Loucy (cell line): ENCODE data around the gene PIP5K1C.

Experiments
- EZH2phosphoT487 ChIP-seq: fragments of 200-600 bp; IDR thresholded peaks from 2 replicates; pipeline ENCODE4 v1.6.1; 2018; ENCODE audit warnings: antibody characterized with exemption, mild to moderate bottlenecking, moderate library complexity, borderline replicate concordance
- TF ChIP-seq, protein P1 (sequence below): fragments of 200-600 bp; sonication (generic); conservative IDR thresholded peaks from 2 replicates; pipeline ENCODE4 v1.5.1; 2014; ENCODE audit warnings: mild to moderate bottlenecking, antibody characterized with exemption, low read length

DNA sequence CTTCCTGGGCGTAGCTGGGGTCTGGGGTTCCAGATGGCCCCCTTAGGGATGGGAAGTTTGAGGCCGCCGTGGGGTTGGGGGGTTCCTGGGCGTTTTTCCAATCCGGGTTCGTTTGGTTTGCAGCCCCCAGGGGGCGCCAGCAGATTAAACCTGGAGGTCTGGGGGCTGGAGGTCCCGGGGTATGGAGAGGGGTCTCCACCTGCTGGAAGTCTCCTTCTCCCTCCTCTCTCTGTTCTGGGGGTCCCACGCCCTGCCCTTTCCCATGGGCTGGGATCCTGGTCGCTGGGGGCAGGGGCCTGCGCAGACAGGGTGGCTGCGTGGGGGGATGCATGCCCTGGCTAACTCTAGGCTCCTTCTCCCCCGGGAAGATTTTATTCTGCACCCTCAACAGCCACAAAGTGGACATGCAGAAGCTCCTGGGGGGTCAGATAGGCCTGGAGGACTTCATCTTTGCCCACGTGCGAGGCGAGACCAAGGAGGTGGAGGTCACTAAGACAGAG lies 114.1 kb downstream of the PIP5K1C start:
- TF ChIP-seq, protein P1, sequence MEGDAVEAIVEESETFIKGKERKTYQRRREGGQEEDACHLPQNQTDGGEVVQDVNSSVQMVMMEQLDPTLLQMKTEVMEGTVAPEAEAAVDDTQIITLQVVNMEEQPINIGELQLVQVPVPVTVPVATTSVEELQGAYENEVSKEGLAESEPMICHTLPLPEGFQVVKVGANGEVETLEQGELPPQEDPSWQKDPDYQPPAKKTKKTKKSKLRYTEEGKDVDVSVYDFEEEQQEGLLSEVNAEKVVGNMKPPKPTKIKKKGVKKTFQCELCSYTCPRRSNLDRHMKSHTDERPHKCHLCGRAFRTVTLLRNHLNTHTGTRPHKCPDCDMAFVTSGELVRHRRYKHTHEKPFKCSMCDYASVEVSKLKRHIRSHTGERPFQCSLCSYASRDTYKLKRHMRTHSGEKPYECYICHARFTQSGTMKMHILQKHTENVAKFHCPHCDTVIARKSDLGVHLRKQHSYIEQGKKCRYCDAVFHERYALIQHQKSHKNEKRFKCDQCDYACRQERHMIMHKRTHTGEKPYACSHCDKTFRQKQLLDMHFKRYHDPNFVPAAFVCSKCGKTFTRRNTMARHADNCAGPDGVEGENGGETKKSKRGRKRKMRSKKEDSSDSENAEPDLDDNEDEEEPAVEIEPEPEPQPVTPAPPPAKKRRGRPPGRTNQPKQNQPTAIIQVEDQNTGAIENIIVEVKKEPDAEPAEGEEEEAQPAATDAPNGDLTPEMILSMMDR, result peak; percentile 73
- no peak for TF ChIP-seq EZH2phosphoT487
